GM12892 (cell line): ENCODE measurements around the gene XPO4.

ENCODE experiments used
- POLR2A ChIP-seq: IDR thresholded peaks from 2 replicates; pipeline ENCODE4 v1.6.1; 2011; ENCODE audit warnings: low read depth, low read length, control low read depth
- POLR2AphosphoS5 ChIP-seq: IDR thresholded peaks from 2 replicates; pipeline ENCODE4 v1.6.1; 2011; ENCODE audit warnings: low read depth, low read length, control low read depth
- TAF1 ChIP-seq: IDR thresholded peaks from 2 replicates; pipeline ENCODE4 v1.6.1; 2011; ENCODE audit warnings: low read depth, mild to moderate bottlenecking, control low read depth, low read length, borderline replicate concordance

DNA sequence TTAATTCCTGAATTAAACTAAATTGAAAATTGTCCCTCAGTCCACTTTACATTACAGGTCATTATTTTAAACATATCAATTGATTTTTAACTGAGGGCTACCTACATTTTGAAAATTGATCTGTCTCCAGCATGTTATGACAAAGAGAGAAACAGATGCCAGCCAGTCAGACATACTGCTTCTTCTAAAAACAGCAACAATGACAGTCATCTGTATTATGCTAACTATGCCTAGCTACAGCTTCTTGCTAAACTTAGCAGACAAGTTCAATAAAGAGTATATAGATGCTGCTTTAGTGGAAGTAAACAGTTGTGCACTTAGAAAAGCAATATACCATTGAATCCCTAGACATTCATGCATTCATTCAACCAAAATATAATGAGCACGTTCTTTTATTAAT, 80.1 kb downstream of the XPO4 start:
- TF ChIP-seq POLR2A: no peak
- no peak for TF ChIP-seq POLR2AphosphoS5
- TF ChIP-seq TAF1: no peak
